A673 (cell line): ENCODE data around the gene NOP16. TPM values are rescaled to one million over a fixed set of nuclear protein-coding genes. Genes with fewer than 3 reads are reported as not detected.

Experiments used
- BruUV-seq: library from RNA; stranded (reverse); fragments of 400-500 nt; replicated peaks from 2 replicates; lab custom pipeline; 2021; lab: Mats Ljungman, UMichigan
- CTCF ChIA-PET: fragments of 300-600 bp; sonication (Branson Sonifier 250); formaldehyde crosslinking; loops from one replicate; lab custom pipeline; 2022; ENCODE audit warnings: antibody characterized with exemption; lab: Charles Lee
- POLR2A ChIA-PET: fragments of 300-600 bp; sonication (Branson Sonifier 250); formaldehyde crosslinking; loops from one replicate; lab custom pipeline; 2022; ENCODE audit warnings: antibody characterized with exemption; ENCODE audit not compliant: low non-redundant PET; lab: Charles Lee
- DNase-seq: peaks from one replicate; pipeline ENCODE4 v3.0.0-alpha.2; 2015; ENCODE audit warnings: low spot score
- H3K27ac ChIP-seq: fragments of 200-600 bp; sonication (generic); 2 replicates; pipeline ENCODE4 v1.5.1; 2016; ENCODE audit warnings: mixed run types, low read depth, mild to moderate bottlenecking, mixed read lengths, antibody characterized with exemption, low read length; ENCODE audit not compliant: poor library complexity, severe bottlenecking
- H3K27me3 ChIP-seq: fragments of 200-600 bp; sonication (generic); replicated peaks from 2 replicates; pipeline ENCODE4 v1.6.1; 2017; ENCODE audit warnings: mixed run types, low read depth, mild to moderate bottlenecking, mixed read lengths, antibody characterized with exemption, low read length; ENCODE audit not compliant: insufficient read depth, poor library complexity
- H3K36me3 ChIP-seq: fragments of 200-600 bp; sonication (generic); 2 replicates; pipeline ENCODE4 v1.6.1; 2016; ENCODE audit warnings: mixed run types, mild to moderate bottlenecking, mixed read lengths, antibody characterized with exemption, low read length; ENCODE audit not compliant: insufficient read depth, poor library complexity, severe bottlenecking
- H3K4me1 ChIP-seq: fragments of 200-600 bp; sonication (generic); 2 replicates; pipeline ENCODE4 v1.6.1; 2017; ENCODE audit warnings: mixed run types, mild to moderate bottlenecking, mixed read lengths, antibody characterized with exemption, low read length; ENCODE audit not compliant: insufficient read depth, poor library complexity, severe bottlenecking
- H3K4me3 ChIP-seq: fragments of 200-600 bp; sonication (generic); 2 replicates; pipeline ENCODE4 v1.5.1; 2016; ENCODE audit warnings: low read depth, mixed run types, mild to moderate bottlenecking, mixed read lengths, low read length; ENCODE audit not compliant: poor library complexity, severe bottlenecking
- H3K9me3 ChIP-seq: fragments of 200-600 bp; sonication (generic); 2 replicates; pipeline ENCODE4 v1.6.1; 2016; ENCODE audit warnings: mixed run types, low read depth, mild to moderate bottlenecking, mixed read lengths, antibody characterized with exemption, low read length; ENCODE audit not compliant: poor library complexity, severe bottlenecking
- CTCF ChIP-seq: fragments of 300-800, 200-600 bp; sonication (generic); conservative IDR thresholded peaks from 2 replicates; pipeline ENCODE4 v1.5.1; 2017; ENCODE audit warnings: low read depth, mild to moderate bottlenecking, antibody characterized with exemption, low read length, moderate library complexity, mixed read lengths
- EZH2 ChIP-seq: fragments of 200-600 bp; sonication (generic); IDR thresholded peaks from 2 replicates; pipeline ENCODE4 v1.6.1; 2017; ENCODE audit warnings: borderline replicate concordance, low read depth, mild to moderate bottlenecking, mixed read lengths, antibody characterized with exemption, low read length; ENCODE audit not compliant: poor library complexity, severe bottlenecking
- intact Hi-C: fragments of 100-400 bp; cut with micrococcal nuclease; formaldehyde crosslinking; loops from one replicate; pipeline ENCODE4 v1.10.0; 2022; ENCODE audit not compliant: unreplicated experiment
- total RNA-seq: library from RNA; stranded (reverse); gene quantifications from 2 replicates; pipeline ENCODE4 v1.2.3, GENCODE V29; 2021

NOP16 gene
- total RNA-seq, 1 experiment from 2014 or later: 66.0 TPM

DNA sequence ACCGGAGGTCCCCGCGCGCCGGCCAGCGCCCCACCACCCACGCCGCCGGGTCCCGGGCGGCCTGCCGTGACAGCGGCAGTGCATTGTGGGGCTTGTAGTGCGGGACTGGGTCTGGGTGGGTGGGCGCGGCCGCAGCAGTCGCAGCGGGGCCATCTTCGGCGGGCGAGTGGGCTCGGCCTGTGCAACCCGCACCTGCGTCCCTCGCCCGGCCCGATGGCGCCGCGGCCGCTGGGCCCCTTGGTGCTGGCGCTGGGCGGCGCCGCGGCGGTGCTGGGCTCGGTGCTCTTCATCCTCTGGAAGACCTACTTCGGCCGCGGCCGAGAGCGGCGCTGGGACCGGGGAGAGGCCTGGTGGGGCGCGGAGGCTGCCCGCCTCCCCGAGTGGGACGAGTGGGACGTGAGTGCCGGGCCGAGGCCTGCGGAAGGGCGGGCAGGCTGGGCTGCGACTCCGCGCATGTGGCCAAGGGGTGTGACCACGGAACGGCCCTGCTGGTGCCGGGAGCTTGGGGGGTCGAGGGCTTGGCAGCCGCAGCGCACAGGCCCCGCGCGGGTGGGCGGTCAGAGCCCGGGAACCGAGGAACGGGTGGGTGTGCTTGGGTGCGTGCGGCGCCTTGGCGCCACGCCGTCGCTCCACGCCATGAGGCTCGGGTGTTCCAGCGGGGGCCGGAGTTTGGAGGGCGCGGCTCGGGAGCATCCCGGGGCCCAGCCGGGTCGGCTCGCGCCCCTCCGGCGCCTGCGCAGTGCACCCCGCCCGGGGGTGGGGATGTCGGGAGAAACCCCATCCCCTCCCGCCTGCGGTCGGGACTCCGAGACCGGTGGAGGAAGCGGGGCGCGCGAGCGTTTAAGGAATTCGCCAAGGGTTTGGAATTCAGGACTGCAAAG, 22.8 kb downstream of the NOP16 start, which contains the start of gene ARL10:
TSS of gene ARL10 (plus strand) at position 137 of the 881 bp plus-strand sequence. CDS start at position 214, 77 bp downstream.
- Histone ChIP-seq H3K36me3 (peaks cover 4% of the 10 kb centered on the region), H3K27ac (peak within 1 kb of the TSS; percentile 71), H3K9me3 (no peaks in the 10 kb centered on the region), H3K4me3 (peak within 1 kb of the TSS; percentile 89), H3K4me1 (peaks cover 4% of the 10 kb centered on the region), H3K27me3 (no peaks in the 10 kb centered on the region)
- TF ChIP-seq CTCF (no peak), EZH2 (no peak)
- peak; percentile 54 for DNase-seq
- intact Hi-C loops: no loop called here
- POLR2A ChIA-PET: no interaction called here
- BruUV-seq: no TSS peak
- CTCF ChIA-PET: no interaction called here

DNA sequence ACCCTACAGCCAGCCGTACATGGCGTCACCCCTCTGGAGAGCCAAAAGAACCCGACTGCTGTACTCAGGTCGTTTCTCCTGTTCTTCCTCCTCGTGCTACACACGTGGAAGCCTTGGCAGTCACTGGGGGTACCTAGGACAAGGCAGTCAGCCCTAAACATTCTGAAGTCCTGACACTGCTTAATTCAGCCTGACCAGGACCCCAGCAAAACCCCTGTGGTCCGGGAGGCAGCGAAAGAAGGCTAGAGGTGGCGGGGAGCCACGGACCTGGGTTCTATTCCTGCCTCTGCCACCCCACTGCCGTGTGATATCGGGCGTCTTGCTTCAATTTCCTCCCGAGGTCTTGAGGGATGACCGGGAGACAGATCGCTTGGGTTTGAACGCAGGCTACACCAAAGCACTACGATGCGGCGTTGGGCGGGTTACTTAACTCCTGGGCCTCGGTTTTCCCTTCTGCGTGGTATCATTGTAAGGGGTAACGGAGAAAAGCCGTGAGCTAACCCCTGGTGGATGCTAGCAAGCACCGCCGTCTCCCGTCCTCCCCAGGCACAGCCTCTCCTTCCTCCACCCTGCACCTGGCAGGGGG, 23.5 kb downstream of the NOP16 start:
- no peak overlapping the region for H3K27ac ChIP-seq
- H3K27me3 ChIP-seq: no peaks in the 10 kb centered on the region
- POLR2A ChIA-PET: no interaction called here
- H3K36me3 ChIP-seq: peaks cover 4% of the 10 kb centered on the region
- CTCF ChIA-PET: no interaction called here
- H3K9me3 ChIP-seq: no peaks in the 10 kb centered on the region
- peaks cover 4% of the 10 kb centered on the region for H3K4me1 ChIP-seq
- DNase-seq: no peak
- peak overlapping the region; percentile 89 for H3K4me3 ChIP-seq
- intact Hi-C loops: loop anchor here (5.0 kb wide), 1 partner anchor 172 kb away; the partner anchor contains the start of gene RNF44
- BruUV-seq: no TSS peak
- TF ChIP-seq EZH2 (no peak), CTCF (no peak)

DNA sequence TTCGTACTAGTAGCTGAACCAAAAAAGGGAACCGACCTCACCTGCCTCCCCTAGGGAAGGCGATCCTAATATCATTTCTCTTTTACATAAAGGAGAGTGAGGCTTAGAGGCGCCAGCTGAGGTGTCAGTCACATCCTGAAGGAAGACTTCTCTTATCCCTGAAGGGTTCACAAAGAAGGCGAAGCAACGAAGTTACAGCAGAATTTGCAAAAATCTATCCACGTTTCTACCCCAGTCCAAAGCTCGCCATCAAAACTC, 26.2 kb downstream of the NOP16 start:
- H3K9me3 ChIP-seq: no peaks in the 10 kb centered on the region
- CTCF ChIA-PET: interaction anchor here (0.7 kb wide), 1 partner anchor 632 kb away, joined by 3 read pairs; no protein-coding TSS in a partner anchor
- no peak for TF ChIP-seq CTCF
- H3K4me1 ChIP-seq: peaks cover 4% of the 10 kb centered on the region
- H3K36me3 ChIP-seq: peaks cover 13% of the 10 kb centered on the region
- no peaks in the 10 kb centered on the region for H3K27me3 ChIP-seq
- no TSS peak for BruUV-seq
- intact Hi-C loops: loop anchor here (5.0 kb wide), 1 partner anchor 175 kb away; the partner anchor contains the start of gene RNF44
- POLR2A ChIA-PET: interaction anchor here (0.6 kb wide), 1 partner anchor 156 kb away, joined by 3 read pairs; no protein-coding TSS in a partner anchor
- no peak for DNase-seq
- no peak overlapping the region for H3K27ac ChIP-seq
- H3K4me3 ChIP-seq: peak overlapping the region; percentile 95
